ENCODE data around the gene IDUA.
"Not testable (repeated sequence)": the region's sequence is repeated elsewhere in the genome, so short reads cannot be mapped to it uniquely, and the experiment has no call there.

The IDUA gene

DNA sequence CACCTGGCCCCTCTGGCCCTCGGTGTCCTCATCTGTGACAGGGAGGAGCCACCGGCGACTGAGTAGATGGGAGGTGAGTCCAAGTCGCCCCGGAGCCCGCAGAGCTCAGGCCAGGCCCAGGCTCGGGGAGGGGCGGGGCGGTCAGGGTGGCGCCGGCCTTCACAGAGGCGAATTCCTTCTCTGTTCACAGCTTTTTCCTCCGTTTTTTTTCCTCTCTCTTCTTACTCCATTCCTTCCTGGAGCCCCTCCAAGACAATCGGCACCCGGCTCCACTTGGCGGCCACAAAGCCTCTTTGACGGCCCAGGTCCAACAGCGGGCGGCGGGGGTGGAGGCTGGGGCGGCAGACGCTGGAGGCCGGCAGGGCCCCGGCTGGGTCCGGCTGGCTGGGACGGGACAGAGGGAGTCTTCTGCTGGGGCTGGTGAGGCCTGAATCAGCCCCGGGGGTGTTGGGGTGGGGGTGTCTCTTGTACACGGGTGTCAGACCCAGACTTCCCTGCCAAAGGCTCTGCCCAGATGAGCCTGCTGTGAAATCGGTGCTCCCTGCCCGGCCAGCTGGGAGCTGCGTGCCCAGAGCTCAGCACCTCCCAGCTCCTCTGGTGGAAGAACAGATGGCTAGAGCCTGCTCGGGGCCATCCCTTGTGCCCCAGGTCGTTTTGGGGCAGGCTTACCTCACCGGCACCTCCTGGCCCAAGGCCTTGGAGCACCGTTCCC, 47.2 kb downstream of the IDUA start:
- DNase-seq: no peak

GRCh38 chr4:1035510-1035909, 48.7 kb downstream of the IDUA start:
- DNase-seq: no peak

GRCh38 chr4:1036095-1036494, 49.3 kb downstream of the IDUA start:
- no peak for DNase-seq

DNA sequence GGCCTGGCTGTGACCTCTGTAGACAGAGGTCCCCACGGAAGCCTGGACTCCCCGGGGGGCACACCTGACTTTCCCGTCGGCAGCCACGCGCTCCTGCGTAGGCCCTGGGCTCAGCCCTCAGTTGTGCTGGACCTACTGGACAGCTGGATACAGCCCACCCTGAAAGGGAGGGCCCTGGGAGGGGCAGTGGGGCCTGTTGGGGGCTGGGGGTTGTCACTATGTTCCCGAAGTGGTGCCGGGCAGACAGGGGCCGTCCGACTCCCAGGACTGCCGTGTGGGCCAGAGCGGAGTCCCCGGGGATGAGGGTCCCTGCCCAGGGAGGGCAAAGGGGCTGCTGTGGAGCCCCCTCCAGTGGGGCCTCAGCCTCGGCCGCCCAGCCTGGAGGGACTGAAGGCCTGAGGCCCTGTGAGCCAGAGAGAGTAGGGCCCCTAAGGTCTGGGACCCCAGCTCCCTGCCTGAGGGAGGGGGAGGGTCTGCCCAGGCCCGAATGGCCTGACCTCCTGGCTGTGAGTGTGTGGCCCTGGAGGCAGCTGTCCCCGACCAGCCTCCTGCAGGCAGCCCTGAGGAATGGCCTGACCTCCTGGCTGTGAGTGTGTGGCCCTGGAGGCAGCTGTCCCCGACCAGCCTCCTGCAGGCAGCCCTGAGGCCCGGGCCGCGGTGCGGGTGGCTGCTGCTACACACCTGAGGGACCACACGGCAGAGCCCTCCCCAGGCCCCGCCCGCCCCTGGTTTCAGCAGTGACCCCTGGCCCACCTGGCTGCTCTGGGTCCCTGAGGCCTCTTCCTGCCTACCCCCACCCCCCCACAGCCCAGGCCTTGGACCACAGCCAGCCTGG, 50.3 kb downstream of the IDUA start:
- DNase-seq: no peak

DNA sequence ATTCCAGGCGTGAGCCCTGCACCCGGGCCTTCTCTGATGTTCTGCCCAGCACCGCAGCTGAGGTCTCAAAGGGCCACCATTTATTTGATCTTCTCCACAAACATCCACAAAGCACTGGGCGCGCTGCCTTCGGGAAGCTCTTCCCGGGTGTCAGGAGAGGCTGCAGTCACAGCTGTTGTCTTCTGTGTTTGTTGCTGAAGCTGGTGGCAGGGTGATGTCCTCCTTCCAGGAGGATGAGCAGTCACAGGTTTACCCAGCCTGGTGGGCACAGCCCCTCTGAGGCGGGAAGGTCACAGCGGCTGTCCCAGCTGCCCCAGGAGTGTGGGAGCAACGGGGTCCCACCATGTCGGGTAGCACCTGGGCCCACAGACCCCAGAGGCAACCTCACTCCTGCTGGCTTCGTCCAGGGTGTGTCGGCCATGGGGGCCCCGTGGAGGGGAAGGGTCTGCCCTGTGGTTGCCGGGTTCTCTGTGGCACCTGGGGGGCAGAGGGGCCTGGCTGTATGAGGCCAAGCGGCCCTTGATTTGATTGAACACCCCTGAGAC, 52.2 kb downstream of the IDUA start:
- no peak for DNase-seq

GRCh38 chr4:1039493-1040343, 52.9 kb downstream of the IDUA start:
- no peak for DNase-seq

DNA sequence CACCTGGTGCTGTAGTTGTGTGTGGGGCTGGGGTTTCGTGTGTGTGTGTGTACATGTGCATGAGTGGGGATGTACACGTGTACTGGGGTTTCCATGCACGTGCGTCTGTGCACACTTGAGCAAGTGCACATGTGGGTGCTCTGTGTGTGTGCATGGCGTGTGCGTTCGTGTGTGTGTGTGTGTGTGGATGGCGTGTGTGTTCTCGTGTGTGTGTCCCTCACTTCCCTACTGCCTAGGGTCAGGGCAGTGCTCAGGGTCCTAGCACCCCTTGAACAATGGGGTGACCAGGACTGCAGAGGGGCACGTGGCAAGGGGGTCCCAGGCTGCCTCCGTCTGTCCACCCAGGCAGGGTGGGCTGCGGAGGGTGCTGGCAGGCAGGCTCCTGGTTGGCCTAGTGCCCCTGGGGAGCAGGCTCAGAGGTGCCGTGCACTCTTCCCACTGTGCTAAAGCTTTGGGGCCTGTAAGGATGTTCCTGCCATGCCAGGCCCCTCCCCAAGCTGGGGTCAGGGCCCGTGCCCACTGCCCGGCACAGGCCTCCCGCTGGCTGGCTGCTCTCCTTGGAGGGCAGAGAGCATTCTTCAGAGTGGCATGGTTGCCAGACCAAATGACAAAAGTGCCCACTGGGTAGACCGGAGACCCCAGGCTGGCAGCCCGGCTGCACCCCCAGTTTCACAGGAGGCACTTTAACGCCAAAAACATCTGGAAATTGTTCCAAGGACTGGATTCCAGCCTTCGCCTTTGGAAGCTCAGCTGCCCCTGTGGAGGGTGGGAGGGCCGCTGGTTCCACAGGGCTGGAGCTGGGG, 53.7 kb downstream of the IDUA start:
- no peak for DNase-seq

- DNase-seq: no peak
Measured at GRCh38 chr4:1041147-1041935, 54.5 kb downstream of the IDUA start.

DNA sequence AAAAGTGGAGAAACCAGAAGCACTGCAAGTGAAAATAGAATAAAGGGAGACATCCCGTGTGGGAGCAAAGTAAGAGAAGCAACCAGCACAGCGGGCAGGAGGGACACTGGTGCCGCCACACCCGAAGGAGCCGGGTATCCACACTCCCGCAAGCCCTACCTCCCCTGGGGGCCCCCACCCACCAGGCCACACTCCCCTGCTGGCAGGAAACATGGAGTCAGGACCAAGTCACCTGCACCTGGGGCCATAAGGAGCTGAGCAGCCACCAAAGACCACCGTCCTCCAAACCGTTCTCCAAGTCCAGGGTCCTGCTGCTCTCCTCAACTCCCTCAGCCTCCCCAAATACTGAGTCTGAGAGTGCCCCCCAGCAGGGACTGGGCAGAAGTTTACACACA, 55.1 kb downstream of the IDUA start:
- no peak for DNase-seq

- DNase-seq: no peak
Measured at GRCh38 chr4:1042352-1043055, 55.7 kb downstream of the IDUA start.

DNA sequence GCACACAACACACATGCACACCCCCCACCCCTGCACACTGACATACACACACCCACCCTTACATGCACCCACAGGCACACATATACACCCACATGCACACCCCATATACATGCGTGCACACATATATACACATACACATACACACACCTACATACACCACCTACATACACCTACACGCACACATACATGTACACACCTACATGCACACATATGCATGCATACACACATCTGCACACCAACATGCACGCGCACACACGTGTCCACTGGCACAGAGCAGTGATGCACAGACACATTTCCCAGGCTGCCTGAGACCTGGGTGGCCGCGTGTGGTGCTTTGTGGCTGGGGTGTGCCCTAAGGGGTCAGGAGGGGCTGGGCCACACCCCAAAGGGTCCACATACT, 56.3 kb downstream of the IDUA start:
- DNase-seq: no peak

- no peak for DNase-seq
Measured at GRCh38 chr4:1043651-1044468, 57.0 kb downstream of the IDUA start.

GRCh38 chr4:1044469-1045192, 57.8 kb downstream of the IDUA start:
- no peak for DNase-seq

DNA sequence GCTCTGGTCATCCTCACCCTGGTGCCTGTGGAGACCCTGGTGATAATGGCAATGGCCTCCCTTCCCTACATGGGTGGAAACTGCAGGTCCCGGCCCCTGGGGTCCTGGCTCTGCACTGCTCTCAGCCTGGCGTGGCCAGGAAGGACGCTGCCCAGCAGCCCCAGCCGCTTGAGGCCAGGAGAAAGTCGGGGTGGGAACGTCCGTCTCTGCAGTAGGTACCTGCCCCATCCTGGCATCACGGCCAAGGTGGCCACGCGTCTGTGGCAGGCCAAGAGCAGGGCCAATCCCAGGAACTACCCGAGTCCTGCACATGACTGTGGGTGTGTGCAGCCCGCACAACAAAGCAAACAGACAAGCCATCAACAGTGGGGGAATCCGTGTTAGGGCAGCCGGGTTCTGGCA, 58.4 kb downstream of the IDUA start:
- no peak for DNase-seq

DNA sequence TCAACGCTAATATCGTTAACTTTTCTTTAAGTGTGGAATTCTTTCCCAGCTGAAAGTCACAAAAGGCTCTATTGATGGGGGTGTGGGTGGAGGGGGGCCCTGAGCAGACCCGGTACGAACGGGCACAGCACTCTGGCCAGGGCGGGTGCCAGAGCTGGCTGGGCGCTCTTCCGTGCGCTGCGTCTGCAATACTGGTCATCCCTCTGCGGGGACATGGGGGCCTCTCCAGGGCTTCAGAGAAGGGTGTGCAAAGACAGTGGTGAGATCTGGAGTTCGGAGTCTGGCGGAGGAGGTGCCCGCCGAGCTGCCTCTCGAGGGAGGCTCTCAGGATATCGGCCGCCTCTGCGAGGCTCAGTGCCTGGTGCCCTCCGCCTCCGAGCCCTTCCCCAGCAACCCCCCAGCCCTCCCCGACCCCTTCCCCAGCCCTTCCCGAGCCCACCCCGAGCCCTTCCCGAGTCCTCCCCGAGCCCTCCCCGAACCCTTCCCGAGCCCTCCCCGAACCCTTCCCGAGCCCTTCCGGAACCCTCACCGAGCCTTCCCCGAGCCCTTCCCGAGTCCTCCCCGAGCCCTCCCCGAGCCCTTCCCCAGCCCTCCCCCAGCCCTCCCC, 58.9 kb downstream of the IDUA start:
- no peak for DNase-seq

- DNase-seq: not testable (repeated sequence)
Measured at GRCh38 chr4:1046581-1047011, 59.8 kb downstream of the IDUA start.

DNA sequence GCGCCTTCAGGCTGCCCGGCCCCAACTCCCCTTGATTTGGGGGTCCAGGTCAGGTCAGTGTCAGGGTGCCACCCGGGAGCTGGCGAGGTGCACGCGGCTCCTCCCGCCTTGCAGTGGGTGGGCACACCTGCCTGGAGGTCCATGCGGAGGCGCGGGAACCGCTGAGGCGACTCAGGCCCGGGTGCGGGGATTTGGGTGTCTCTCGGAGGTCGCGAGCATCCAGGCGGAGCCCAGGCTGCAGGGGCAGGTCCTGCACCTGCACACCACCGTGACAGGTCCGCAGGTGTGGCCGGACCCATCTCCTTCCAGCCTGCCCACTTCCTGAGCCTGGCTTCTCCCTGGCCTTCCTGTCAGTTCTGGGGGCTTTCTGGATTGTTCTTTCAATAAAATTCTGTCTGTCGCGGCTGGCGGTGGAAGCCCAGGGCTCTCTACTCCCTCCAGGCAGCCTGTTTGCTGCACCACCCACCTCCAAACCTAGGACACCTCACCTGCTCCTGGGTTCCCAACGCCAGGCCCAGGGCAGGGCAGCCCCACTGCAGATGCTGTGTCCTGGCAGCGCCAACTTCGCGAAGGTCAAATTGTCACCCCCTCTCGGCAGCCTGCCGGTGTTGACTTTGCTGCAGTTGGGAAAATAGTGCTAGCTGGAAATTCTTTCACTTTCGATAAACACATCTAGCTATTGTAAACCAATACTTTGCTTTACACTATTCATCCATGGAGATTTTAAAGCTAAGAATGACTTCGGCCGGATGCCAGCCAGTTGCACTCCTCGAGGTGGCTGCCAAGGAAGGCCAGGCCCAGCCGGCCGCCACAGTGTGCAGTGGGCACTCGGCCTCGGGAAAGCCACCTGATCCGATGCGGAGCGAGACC, 60.5 kb downstream of the IDUA start:
- no peak for DNase-seq

Measured in NCI-H2081 treated with DMSO at 0.1 percent for 48 hours (cell line).